GM23248 (cell line): ENCODE measurements around the gene RAB11FIP5. TPM values are rescaled to one million over a fixed set of nuclear protein-coding genes. Genes with fewer than 3 reads are reported as not detected.

ENCODE experiments used
- DNase-seq: peaks from one replicate; pipeline ENCODE4 v3.0.0-alpha.2; 2015
- H2AFZ ChIP-seq: fragments of 200-600 bp; sonication (generic); 2 replicates; pipeline ENCODE4 v1.6.1; 2016; ENCODE audit warnings: antibody characterized with exemption
- H3F3A ChIP-seq: fragments of 200-600 bp; sonication (generic); 2 replicates; pipeline ENCODE4 v1.6.1; 2016; ENCODE audit warnings: mild to moderate bottlenecking, antibody characterized with exemption, mixed run types; ENCODE audit not compliant: insufficient read depth
- H3K27ac ChIP-seq: fragments of 200-600 bp; sonication (generic); 2 replicates; pipeline ENCODE4 v1.5.1; 2016; ENCODE audit warnings: mild to moderate bottlenecking
- H3K27me3 ChIP-seq: fragments of 200-600 bp; sonication (generic); replicated peaks from 2 replicates; pipeline ENCODE4 v1.6.1; 2016; ENCODE audit warnings: mild to moderate bottlenecking; ENCODE audit not compliant: insufficient read depth
- H3K36me3 ChIP-seq: fragments of 200-600 bp; sonication (generic); 2 replicates; pipeline ENCODE4 v1.6.1; 2016; ENCODE audit warnings: low read depth, mild to moderate bottlenecking
- H3K4me1 ChIP-seq: fragments of 200-600 bp; sonication (generic); 2 replicates; pipeline ENCODE4 v1.6.1; 2016; ENCODE audit warnings: mild to moderate bottlenecking; ENCODE audit not compliant: insufficient read depth
- H3K4me2 ChIP-seq: fragments of 200-600 bp; sonication (generic); one replicate; pipeline ENCODE4 v1.6.1; 2016; ENCODE audit warnings: mild to moderate bottlenecking; ENCODE audit not compliant: unreplicated experiment
- H3K4me3 ChIP-seq: fragments of 200-600 bp; sonication (generic); 2 replicates; pipeline ENCODE4 v1.5.1; 2016; ENCODE audit warnings: mild to moderate bottlenecking
- H3K79me2 ChIP-seq: fragments of 200-600 bp; sonication (generic); 2 replicates; pipeline ENCODE4 v1.6.1; 2016; ENCODE audit warnings: mild to moderate bottlenecking; ENCODE audit not compliant: insufficient read depth
- H3K9ac ChIP-seq: fragments of 200-600 bp; sonication (generic); 2 replicates; pipeline ENCODE4 v1.6.1; 2016; ENCODE audit warnings: mild to moderate bottlenecking
- H3K9me2 ChIP-seq: fragments of 200-600 bp; sonication (generic); 2 replicates; pipeline ENCODE4 v1.6.1; 2016; ENCODE audit warnings: mixed run types, mild to moderate bottlenecking, moderate library complexity; ENCODE audit not compliant: insufficient read depth
- H3K9me3 ChIP-seq: fragments of 200-600 bp; sonication (generic); one replicate; pipeline ENCODE4 v1.6.1; 2017; ENCODE audit warnings: low read depth
- H4K20me1 ChIP-seq: fragments of 200-600 bp; sonication (generic); 2 replicates; pipeline ENCODE4 v1.6.0; 2016; ENCODE audit not compliant: insufficient read depth
- EZH2 ChIP-seq: fragments of 200-600 bp; sonication (generic); IDR thresholded peaks from 2 replicates; pipeline ENCODE4 v1.6.1; 2018; ENCODE audit warnings: antibody characterized with exemption, mild to moderate bottlenecking; ENCODE audit not compliant: insufficient read depth, poor library complexity, severe bottlenecking
- EZH2phosphoT487 ChIP-seq: fragments of 200-600 bp; sonication (generic); IDR thresholded peaks from 2 replicates; pipeline ENCODE4 v1.6.1; 2018; ENCODE audit warnings: antibody characterized with exemption, moderate library complexity, mild to moderate bottlenecking, low read depth; ENCODE audit not compliant: insufficient read depth
- WGBS, 2 experiments: methylation state at CpG; one replicate each; pipeline ENCODE4 v1.1.6; 2015 to 2017; ENCODE audit warnings: low lambda C conversion rate in 2 of 2, low coverage in 1 of 2; ENCODE audit errors: missing lambda C conversion rate in 2 of 2; 5-methylcytosine and 5-hydroxymethylcytosine counted together
- in situ Hi-C: fragments of 300-500 bp; cut with MboI; formaldehyde crosslinking; loops from 2 replicates; pipeline ENCODE4 v1.15.0; 2020
- polyA plus RNA-seq: library from polyadenylated mRNA; unstranded; fragments of >200 nt; fragmentation: Nextera tagmentation; extraction: Ambion mirVana; gene quantifications from 2 replicates; pipeline ENCODE4 v1.2.1, GENCODE V29; 2016
- total RNA-seq: library from RNA; depleted of rRNA; stranded (reverse); fragments of >200 nt; shearing (Covaris generic); gene quantifications from 2 replicates; pipeline ENCODE4 v1.2.3, GENCODE V29; 2014

Gene RAB11FIP5
- total and polyA plus RNA-seq, 2 experiments from 2014 or later = 34.4 to 71.9 TPM

DNA sequence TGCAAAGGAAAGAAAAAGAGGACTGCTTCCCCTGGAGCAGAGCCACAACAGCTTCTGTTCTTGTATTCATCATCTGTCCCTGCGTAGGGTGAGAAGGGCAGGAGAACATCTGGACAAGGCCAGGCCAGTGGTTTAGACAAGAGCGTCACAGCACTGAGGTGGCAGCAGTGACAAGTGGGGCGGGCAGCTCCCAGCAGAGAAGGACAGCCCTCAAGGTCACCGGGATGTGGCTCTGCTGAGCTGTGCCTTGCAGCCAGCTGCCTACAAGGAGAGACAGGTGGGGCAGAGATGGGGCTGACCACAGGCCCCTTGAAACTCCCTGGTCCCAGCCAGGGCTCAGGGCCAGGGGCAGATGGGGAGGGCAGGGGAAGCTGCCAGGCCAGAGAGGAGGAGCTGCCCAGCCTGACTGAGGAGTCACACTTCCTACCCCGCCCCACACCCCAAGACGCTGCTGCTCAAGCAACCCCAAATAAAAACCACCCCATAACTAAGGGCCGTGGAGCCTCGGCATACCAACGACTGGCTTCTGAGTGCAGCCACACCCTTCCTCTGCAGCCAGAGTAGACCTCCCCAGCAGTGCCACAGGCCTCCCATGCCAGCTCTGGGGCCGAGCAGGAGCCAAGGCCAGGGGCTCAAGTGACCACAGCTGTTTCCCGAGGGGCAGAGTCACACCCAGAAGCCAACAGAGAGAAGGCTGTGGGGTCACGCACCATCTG is 5.4 kb downstream of the RAB11FIP5 start:
- H4K20me1 ChIP-seq = peaks cover 27% of the 10 kb centered on the region
- in situ Hi-C loops = no loop called here
- peak overlapping the region; percentile 72 for H3K4me2 ChIP-seq
- peaks cover 60% of the 10 kb centered on the region for H3K4me1 ChIP-seq
- H3K79me2 ChIP-seq = peaks cover 100% of the 10 kb centered on the region
- peak overlapping the region; percentile 36; the same call in 1 of the 2 replicates for H3K4me3 ChIP-seq
- TF ChIP-seq EZH2phosphoT487 = no peak
- TF ChIP-seq EZH2 = no peak
- H3F3A ChIP-seq = peaks cover 31% of the 10 kb centered on the region
- H3K9me3 ChIP-seq = no peaks in the 10 kb centered on the region
- peak overlapping the region; percentile 94 for H3K27ac ChIP-seq
- peak; percentile 76 for DNase-seq
- no peaks in the 10 kb centered on the region for H3K27me3 ChIP-seq
- no peaks in the 10 kb centered on the region for H3K36me3 ChIP-seq
- H3K9ac ChIP-seq = peak overlapping the region; percentile 52
- no peaks in the 10 kb centered on the region for H3K9me2 ChIP-seq
- WGBS, 2 experiments = 27 to 31% methylated on average over 11 to 12 of the region's 12 CpGs
- no peak overlapping the region for H2AFZ ChIP-seq

DNA sequence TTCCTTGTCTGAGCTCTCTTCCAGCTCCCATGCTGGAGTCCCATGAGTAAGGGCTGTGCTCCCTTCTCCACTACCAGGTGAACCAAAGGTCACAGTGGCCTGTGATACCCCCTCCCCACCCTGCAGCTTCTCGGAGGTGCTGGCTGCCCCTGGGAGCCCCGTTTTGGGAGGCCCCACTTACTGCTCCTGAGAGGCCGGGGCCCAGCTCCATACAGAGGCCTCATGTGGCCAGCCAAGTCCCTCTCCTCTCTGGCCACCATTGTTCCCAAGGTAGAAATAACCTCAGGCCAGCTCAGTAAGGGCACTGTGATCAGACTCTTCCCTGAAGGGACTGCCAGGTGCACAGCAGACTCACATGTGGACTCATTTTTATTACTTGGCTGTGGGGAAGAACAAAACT is 6.0 kb downstream of the RAB11FIP5 start:
- H3K79me2 ChIP-seq = peaks cover 100% of the 10 kb centered on the region
- peaks cover 28% of the 10 kb centered on the region for H4K20me1 ChIP-seq
- no peaks in the 10 kb centered on the region for H3K36me3 ChIP-seq
- H3K4me2 ChIP-seq = peak overlapping the region; percentile 72
- 0 out of 2 replicates have a peak overlapping the region, but pooled peaks have one; percentile 36 for H3K4me3 ChIP-seq
- H3K4me1 ChIP-seq = peaks cover 65% of the 10 kb centered on the region
- H3K9ac ChIP-seq = peak overlapping the region; percentile 52
- no peak overlapping the region for H2AFZ ChIP-seq
- in situ Hi-C loops = no loop called here
- H3K9me2 ChIP-seq = no peaks in the 10 kb centered on the region
- H3K27ac ChIP-seq = peak overlapping the region; percentile 94
- no peak for DNase-seq
- 62 to 70% methylated on average over 3 of the region's 3 CpGs for WGBS, 2 experiments
- H3F3A ChIP-seq = peaks cover 31% of the 10 kb centered on the region
- TF ChIP-seq EZH2phosphoT487 = no peak
- TF ChIP-seq EZH2 = no peak
- H3K9me3 ChIP-seq = no peaks in the 10 kb centered on the region
- no peaks in the 10 kb centered on the region for H3K27me3 ChIP-seq

DNA sequence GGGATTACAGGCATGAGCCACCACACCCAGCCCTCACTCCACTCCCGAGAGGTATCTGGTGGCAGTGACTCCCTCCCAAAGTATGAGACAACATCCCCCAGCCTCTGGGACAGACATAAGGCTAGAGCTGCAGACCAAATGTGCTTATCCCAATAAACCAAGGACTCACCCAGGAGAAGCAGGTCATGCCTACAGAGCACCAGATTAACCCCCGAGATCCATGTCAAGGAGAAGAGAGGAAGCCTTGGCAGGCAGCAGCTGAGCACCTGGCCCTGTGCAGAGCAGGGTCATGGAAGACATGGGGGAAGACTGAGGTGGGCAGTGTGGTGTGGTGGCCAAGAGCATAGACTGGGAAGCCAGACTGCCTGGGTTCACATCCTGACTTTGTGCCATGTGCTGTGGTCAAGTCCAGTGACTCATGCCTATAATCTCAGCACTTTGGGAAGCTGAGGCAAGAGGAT is 7.2 kb downstream of the RAB11FIP5 start:
- 58 to 67% methylated on average over 2 of the region's 2 CpGs for WGBS, 2 experiments
- peak; percentile 41 for DNase-seq
- Histone ChIP-seq H3K27me3 (no peaks in the 10 kb centered on the region), H3K9me3 (no peaks in the 10 kb centered on the region), H3F3A (peaks cover 23% of the 10 kb centered on the region), H3K9ac (no peak overlapping the region), H3K4me2 (peak overlapping the region; percentile 42), H3K9me2 (no peaks in the 10 kb centered on the region), H3K27ac (peak overlapping the region; percentile 35), H3K79me2 (peaks cover 100% of the 10 kb centered on the region), H3K4me1 (peaks cover 69% of the 10 kb centered on the region), H4K20me1 (peaks cover 28% of the 10 kb centered on the region), H2AFZ (no peak overlapping the region), H3K36me3 (no peaks in the 10 kb centered on the region), H3K4me3 (no peak overlapping the region)
- in situ Hi-C loops = no loop called here
- TF ChIP-seq EZH2phosphoT487 (no peak), EZH2 (no peak)

DNA sequence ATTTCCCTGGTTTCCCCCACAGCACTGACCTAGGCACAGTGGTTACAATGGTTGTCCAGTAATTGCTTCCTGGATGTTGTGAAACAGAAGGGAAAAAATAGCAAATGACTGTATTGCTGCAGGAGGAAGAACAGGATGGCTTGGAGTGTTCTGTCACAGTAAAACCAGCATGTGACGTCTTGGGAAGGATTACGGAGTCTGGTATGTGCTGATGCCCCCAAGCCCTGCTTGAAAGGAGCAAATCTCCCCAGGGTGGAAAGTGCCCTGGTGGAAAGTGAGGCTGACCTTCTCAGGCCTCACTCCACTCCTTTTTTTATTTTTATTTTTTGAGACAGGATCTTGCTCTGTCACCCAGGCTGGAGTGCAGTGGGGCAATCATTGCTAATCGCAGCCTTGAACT is 7.8 kb downstream of the RAB11FIP5 start:
- H3K4me2 ChIP-seq = no peak overlapping the region
- no peaks in the 10 kb centered on the region for H3K36me3 ChIP-seq
- no peaks in the 10 kb centered on the region for H3K27me3 ChIP-seq
- in situ Hi-C loops = no loop called here
- H3K9ac ChIP-seq = no peak overlapping the region
- no peak overlapping the region for H2AFZ ChIP-seq
- peaks cover 100% of the 10 kb centered on the region for H3K79me2 ChIP-seq
- peaks cover 17% of the 10 kb centered on the region for H3F3A ChIP-seq
- no peak for DNase-seq
- no peaks in the 10 kb centered on the region for H3K9me3 ChIP-seq
- peaks cover 29% of the 10 kb centered on the region for H4K20me1 ChIP-seq
- no peak overlapping the region for H3K4me3 ChIP-seq
- H3K4me1 ChIP-seq = peaks cover 63% of the 10 kb centered on the region
- H3K9me2 ChIP-seq = no peaks in the 10 kb centered on the region
- 84 to 90% methylated on average over 3 of the region's 3 CpGs for WGBS, 2 experiments
- H3K27ac ChIP-seq = peak overlapping the region; percentile 35
- TF ChIP-seq EZH2 = no peak
- no peak for TF ChIP-seq EZH2phosphoT487
